ENCODE measurements around the gene CGRRF1.

Gene CGRRF1

DNA sequence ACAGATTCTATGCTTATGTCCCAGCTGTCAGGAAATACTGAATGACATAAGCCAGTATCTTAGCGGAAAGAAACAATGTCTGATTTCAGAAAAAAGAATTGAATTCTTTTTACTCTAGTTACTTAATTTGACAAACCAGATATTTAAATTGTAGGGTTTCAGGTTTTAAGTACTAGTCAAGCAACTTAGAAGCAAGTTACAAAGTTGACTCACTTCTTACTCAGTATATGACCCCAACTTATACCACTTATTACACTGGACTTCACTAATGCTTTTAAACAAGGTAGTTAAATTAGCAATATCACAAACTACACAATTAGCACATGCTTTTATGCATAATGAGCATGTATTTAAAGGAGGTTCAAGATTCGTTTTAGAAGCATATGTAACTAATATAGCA, 28.0 kb upstream of the CGRRF1 start:
- Mint-ChIP-seq H3K9me3 (no peaks in the 10 kb centered on the region), H3K27me3 (no peaks in the 10 kb centered on the region), H3K27ac (no peak overlapping the region), H3K4me1 (ENCODE audit: low read depth in 2 of 2) (peaks cover 26 to 42% of the 10 kb centered on the region in 2 donors), H3K4me3 (no peak overlapping the region), H3K36me3 (ENCODE audit: insufficient read depth) (peaks cover 36% of the 10 kb centered on the region)
- no peak for ATAC-seq (replicated peaks)
- no peak for DNase-seq

DNA sequence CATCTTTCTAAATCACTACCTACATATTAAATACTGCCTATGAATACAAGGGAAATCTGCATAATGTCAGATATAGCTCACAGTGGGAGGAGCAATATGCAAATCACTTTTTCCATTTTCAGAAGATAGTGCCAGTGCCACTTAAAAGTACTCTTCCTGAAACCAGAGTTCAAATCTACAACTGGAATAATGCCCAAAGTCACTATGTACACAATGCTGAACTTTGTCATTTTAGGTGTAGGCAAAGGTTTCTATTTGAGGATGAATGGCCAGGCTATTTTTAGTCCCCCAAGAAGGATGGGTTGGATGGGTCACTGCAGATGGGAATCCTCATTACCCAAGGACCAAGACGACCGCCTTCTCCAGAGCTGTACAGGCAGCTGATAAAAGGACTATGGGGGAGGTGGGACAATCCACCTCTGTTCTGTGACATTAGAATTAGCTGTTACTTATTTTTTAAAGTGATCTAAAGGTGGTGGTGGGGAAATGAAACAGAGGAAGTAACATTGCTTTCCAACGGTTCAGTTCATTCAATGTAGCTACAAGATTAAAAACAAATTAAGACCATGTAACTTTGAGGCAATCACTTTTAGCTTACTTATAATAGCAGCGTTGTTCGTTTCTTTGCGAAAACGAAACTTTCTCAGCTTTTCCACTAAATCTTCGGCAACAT, 26.5 kb upstream of the CGRRF1 start:
- no peaks in the 10 kb centered on the region for H3K27me3 Mint-ChIP-seq
- H3K9me3 Mint-ChIP-seq, result no peaks in the 10 kb centered on the region
- peaks cover 36 to 57% of the 10 kb centered on the region in 2 donors for H3K4me1 Mint-ChIP-seq (ENCODE audit: low read depth in 2 of 2)
- H3K4me3 Mint-ChIP-seq, result no peak overlapping the region
- peak overlapping the region in 1 of 2 donors; percentile 15 for H3K27ac Mint-ChIP-seq
- H3K36me3 Mint-ChIP-seq (ENCODE audit: insufficient read depth), result peaks cover 31% of the 10 kb centered on the region
- ATAC-seq (replicated peaks) (no peak), DNase-seq (no peak)

DNA sequence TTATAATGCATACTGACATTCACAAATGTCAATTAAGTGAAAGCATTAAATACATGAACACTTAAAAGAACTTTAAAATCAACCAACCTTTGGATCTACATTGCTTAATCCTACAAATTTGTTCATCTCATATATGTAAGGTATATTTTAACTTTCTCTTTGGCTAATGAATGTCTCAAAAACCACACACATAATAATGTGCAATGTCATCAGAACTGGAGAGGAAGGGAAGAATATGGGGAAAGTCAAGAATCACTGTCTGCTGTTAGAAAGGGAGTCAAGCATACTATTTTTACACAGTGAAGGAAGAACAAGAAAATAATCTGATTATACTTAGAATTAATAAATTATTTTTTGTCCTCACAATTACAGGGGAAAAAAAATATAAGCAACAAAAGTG, 25.9 kb upstream of the CGRRF1 start:
- H3K27ac Mint-ChIP-seq, result no peak overlapping the region
- H3K9me3 Mint-ChIP-seq, result no peaks in the 10 kb centered on the region
- DNase-seq, result no peak
- peak overlapping the region in 1 of 2 donors; percentile 3 for H3K4me3 Mint-ChIP-seq
- peaks cover 33% of the 10 kb centered on the region for H3K36me3 Mint-ChIP-seq (ENCODE audit: insufficient read depth)
- peaks cover 36 to 59% of the 10 kb centered on the region in 2 donors for H3K4me1 Mint-ChIP-seq (ENCODE audit: low read depth in 2 of 2)
- H3K27me3 Mint-ChIP-seq, result no peaks in the 10 kb centered on the region
- no peak for ATAC-seq (replicated peaks)

DNA sequence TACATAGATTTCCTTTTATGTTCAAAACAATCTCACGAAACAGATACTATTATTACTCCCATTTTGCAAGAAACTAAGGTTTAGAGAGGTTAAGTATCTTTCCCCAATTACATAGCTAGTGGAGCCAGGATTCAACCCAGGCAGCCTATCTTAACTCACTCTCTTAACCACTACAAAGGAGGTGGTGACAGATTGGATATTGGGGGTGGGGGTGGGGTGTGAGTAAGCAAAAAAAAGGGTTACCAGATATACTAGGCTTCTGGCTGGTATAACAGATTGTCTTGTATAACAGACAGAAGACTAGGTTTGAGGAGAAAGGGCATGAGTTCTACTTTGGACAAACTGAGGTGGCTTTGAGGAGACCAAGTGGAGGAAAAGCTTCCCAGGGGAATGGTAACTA, 23.0 kb upstream of the CGRRF1 start:
- peak overlapping the region; percentile 79 to 81 for H3K4me3 Mint-ChIP-seq
- peaks cover 47 to 74% of the 10 kb centered on the region in 2 donors for H3K4me1 Mint-ChIP-seq (ENCODE audit: low read depth in 2 of 2)
- no peaks in the 10 kb centered on the region for H3K27me3 Mint-ChIP-seq
- no peaks in the 10 kb centered on the region for H3K9me3 Mint-ChIP-seq
- H3K36me3 Mint-ChIP-seq (ENCODE audit: insufficient read depth), result peaks cover 31% of the 10 kb centered on the region
- H3K27ac Mint-ChIP-seq, result peak overlapping the region; percentile 39 to 93
- DNase-seq (no peak), ATAC-seq (replicated peaks) (no peak)

DNA sequence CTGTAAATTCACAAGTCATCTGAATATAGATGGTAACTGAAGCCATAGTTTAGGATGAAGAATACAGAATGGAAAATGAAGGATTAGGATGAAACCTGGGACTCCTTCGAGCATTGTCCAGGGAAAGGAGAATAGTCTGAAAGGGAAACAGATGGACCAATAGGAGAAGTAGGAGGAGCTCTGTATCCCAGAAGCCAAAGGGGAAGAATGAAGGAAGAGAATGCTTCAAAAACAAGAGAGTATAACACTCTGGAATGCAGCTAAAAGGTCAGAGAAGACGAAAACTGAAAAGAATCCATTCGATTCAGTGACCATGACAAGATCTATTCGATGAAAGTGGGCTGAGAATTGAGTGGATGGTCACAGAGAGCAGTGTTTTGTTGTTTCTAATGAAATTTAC, 21.9 kb upstream of the CGRRF1 start:
- DNase-seq (no peak), ATAC-seq (replicated peaks) (no peak)
- Mint-ChIP-seq H3K27me3 (no peaks in the 10 kb centered on the region), H3K36me3 (ENCODE audit: insufficient read depth) (peaks cover 22% of the 10 kb centered on the region), H3K4me1 (ENCODE audit: low read depth in 2 of 2) (peaks cover 47 to 64% of the 10 kb centered on the region in 2 donors), H3K9me3 (no peaks in the 10 kb centered on the region), H3K27ac (peak overlapping the region; percentile 86 to 93), H3K4me3 (peak overlapping the region; percentile 79 to 81)

DNA sequence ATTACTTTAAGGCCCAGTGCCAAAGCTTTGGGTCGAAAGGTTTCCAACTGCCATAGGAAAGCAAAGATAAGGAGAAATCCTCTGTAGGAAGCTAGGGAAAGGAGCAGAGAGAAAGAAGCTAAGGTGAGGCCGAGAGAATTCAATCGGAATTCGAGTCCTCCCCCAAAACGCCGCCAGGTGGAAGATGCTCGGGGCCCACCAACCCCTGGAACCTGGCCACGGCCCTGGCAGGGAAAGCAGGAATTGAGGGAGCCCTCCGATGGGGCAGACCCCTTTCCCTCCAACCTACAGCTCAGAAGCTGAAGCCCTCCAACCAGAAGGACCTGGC, 21.4 kb upstream of the CGRRF1 start:
- ATAC-seq (replicated peaks), result peak; percentile 26
- Mint-ChIP-seq H3K9me3 (no peaks in the 10 kb centered on the region), H3K27me3 (no peaks in the 10 kb centered on the region), H3K27ac (peak overlapping the region; percentile 86 to 93), H3K36me3 (ENCODE audit: insufficient read depth) (peaks cover 16% of the 10 kb centered on the region), H3K4me3 (peak overlapping the region; percentile 79 to 81), H3K4me1 (ENCODE audit: low read depth in 2 of 2) (peaks cover 47 to 60% of the 10 kb centered on the region in 2 donors)
- DNase-seq, result no peak

DNA sequence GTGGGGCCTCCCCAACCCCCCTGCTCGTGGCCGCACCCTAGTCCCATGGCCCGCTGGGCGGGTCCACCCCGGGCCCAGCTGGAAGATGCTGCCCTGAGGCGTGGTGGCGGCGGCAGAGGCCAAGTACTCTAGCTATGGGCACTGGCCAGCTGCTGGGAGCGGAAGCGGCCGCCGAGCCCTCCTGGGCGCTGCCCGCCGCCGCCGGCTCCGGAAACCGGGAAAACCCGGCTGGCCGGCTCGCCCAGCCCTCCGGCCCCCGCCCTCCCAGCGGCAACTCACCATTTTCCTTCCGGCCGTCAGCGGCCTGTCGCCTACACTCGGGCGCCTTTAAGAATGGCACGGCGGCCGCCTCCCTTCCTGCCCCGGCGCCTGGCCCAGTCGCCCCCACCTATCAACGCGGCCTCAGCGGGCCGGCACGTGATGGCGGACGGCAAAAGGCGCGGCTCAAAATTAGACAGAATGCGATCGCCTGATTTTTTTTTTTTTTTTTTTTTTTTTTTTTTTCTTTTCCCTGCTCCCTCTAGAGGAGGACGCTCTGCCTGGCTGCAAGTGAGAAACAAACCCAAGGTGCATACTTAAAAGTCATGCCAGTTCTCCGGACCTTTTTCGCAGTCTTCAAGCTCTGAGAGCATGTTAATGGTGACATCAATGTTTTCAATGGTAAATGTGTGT, 20.9 kb upstream of the CGRRF1 start, which contains the start of gene GMFB:
GMFB (minus strand) TSS at position 335 of the 672 bp plus-strand sequence; CDS start at position 282, 53 bp downstream.
- ATAC-seq (replicated peaks) (peak; percentile 96), DNase-seq (peak; percentile 83 to 84 (median 83))
- Mint-ChIP-seq H3K27me3 (no peaks in the 10 kb centered on the region), H3K9me3 (no peaks in the 10 kb centered on the region), H3K36me3 (ENCODE audit: insufficient read depth) (peaks cover 16% of the 10 kb centered on the region), H3K4me1 (ENCODE audit: low read depth in 2 of 2) (peaks cover 46 to 58% of the 10 kb centered on the region in 2 donors), H3K27ac (peak within 1 kb of the TSS; percentile 86 to 93), H3K4me3 (peak within 1 kb of the TSS; percentile 79 to 81)

DNA sequence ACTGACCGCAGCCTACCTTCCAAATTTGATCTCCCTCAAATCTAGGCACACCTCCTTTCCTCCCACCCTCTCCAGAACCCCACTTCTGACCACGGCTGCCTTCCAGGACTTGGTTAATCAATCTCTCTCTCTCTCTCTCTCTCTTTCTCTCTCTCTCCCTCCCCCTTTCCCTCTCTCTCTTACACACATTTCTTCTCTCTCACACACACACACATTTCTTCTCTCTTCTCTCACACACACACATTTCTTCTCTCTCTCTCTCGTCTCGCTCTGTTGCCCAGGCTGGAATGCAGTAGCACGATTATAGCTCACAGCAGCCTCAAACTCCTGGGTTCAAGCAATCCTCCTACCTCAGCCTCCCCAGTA, 20.4 kb upstream of the CGRRF1 start:
- H3K9me3 Mint-ChIP-seq, result no peaks in the 10 kb centered on the region
- peak overlapping the region; percentile 86 to 93 for H3K27ac Mint-ChIP-seq
- ATAC-seq (replicated peaks), result no peak
- no peaks in the 10 kb centered on the region for H3K27me3 Mint-ChIP-seq
- DNase-seq, result no peak
- H3K4me3 Mint-ChIP-seq, result peak overlapping the region; percentile 79 to 81
- peaks cover 16% of the 10 kb centered on the region for H3K36me3 Mint-ChIP-seq (ENCODE audit: insufficient read depth)
- H3K4me1 Mint-ChIP-seq (ENCODE audit: low read depth in 2 of 2), result peaks cover 43 to 55% of the 10 kb centered on the region in 2 donors

DNA sequence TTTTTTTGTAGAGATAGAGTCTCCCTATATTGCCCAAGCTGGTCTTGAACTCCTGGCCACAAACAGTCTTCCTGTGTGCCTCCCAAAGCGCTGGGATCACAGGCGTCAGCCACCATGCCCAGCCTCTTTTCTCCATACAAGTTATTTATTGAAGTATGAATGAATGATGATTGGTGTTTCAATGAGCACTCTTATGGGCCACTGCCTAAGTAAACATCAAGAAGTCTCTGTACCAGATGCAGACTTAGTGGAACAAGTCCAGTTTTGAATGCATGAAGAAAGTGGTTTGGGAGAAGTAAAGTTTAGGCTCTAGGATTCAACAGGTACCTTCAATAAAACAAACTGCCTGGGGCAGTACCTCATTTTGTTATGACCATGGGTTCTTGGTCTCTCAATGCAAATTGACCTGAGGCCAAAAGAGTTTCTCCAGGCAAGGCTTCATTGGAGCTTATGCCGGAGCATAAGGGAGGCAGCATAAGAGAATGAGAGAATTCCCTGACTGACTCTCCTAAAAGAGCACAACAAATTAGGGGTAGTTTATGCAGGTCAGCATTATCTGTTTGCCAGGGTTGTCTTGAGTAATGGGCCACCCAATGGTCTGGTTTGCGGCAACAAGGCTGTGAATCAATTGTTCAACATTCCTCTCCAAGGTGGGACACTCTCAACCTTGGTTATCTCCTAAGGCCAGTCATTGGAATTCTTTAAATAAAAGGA, 19.8 kb upstream of the CGRRF1 start:
- DNase-seq, result no peak
- H3K27ac Mint-ChIP-seq, result peak overlapping the region; percentile 86 to 93
- no peaks in the 10 kb centered on the region for H3K9me3 Mint-ChIP-seq
- H3K27me3 Mint-ChIP-seq, result no peaks in the 10 kb centered on the region
- no peak for ATAC-seq (replicated peaks)
- peaks cover 37 to 50% of the 10 kb centered on the region in 2 donors for H3K4me1 Mint-ChIP-seq (ENCODE audit: low read depth in 2 of 2)
- peak overlapping the region; percentile 79 to 81 for H3K4me3 Mint-ChIP-seq
- peaks cover 16% of the 10 kb centered on the region for H3K36me3 Mint-ChIP-seq (ENCODE audit: insufficient read depth)

DNA sequence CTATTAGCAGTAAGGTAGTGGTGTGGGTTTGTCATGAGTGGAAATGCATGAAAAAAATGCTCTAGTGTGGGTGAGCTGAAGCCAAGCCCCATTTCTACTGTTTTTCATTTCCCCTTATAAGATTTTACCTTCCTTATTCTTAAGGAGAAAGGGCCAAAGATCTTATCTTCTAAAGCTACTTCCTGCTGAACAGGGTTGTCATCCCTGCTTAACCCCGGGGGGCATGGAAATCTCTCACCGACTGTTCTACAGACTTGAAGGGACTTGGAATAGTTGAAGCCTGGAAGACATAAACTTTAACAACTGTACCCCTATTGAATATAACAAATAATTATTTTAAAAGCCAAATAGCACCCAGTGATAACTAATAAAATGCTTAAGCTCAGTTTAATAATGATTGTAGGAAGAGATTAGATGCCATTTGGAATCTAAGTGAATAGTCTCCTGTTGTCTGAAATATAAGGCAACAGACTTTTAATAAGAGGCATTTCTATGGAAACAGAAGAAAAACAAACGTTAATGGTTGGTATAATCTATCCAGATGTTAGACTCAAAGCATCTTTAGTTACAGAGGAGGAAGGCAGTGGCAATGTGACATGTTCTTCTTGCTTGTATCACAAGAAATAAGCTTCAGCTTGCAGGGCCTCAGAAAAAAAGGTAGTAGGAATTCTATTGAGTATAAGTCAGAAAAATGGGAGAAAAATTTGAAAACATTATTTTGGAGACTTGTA, 19.1 kb upstream of the CGRRF1 start:
- H3K27ac Mint-ChIP-seq, result peak overlapping the region in 1 of 2 donors; percentile 86
- peaks cover 30 to 43% of the 10 kb centered on the region in 2 donors for H3K4me1 Mint-ChIP-seq (ENCODE audit: low read depth in 2 of 2)
- no peak for ATAC-seq (replicated peaks)
- H3K36me3 Mint-ChIP-seq (ENCODE audit: insufficient read depth), result peaks cover 16% of the 10 kb centered on the region
- DNase-seq, result no peak
- no peak overlapping the region for H3K4me3 Mint-ChIP-seq
- H3K27me3 Mint-ChIP-seq, result no peaks in the 10 kb centered on the region
- no peaks in the 10 kb centered on the region for H3K9me3 Mint-ChIP-seq

DNA sequence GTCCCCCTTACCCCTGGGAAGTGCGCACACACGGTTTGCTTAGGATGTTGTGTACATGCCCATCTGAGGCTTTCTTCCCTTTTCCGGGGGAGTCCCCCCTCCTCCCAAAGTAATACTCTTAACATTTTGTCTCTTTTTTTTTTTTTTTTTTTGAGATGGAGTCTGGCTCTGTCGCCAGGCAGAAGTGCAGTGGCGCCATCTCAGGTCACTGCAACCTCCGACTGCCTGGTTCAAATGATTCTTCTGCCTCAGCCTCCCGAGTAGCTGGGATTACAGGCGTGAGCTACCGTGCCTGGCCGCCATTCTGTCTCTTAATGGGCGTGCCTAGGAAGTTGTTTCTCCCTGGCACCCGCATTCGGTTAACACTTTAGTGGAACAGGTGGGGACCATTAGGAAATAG, 16.4 kb upstream of the CGRRF1 start:
- H3K9me3 Mint-ChIP-seq, result no peaks in the 10 kb centered on the region
- ATAC-seq (replicated peaks) (no peak), DNase-seq (no peak)
- peak overlapping the region in 1 of 2 donors; percentile 35 for H3K27ac Mint-ChIP-seq
- peaks cover 11 to 16% of the 10 kb centered on the region in 2 donors for H3K4me1 Mint-ChIP-seq (ENCODE audit: low read depth in 2 of 2)
- H3K27me3 Mint-ChIP-seq, result peaks cover 5 to 11% of the 10 kb centered on the region in 2 donors
- peaks cover 12% of the 10 kb centered on the region for H3K36me3 Mint-ChIP-seq (ENCODE audit: insufficient read depth)
- H3K4me3 Mint-ChIP-seq, result no peak overlapping the region

DNA sequence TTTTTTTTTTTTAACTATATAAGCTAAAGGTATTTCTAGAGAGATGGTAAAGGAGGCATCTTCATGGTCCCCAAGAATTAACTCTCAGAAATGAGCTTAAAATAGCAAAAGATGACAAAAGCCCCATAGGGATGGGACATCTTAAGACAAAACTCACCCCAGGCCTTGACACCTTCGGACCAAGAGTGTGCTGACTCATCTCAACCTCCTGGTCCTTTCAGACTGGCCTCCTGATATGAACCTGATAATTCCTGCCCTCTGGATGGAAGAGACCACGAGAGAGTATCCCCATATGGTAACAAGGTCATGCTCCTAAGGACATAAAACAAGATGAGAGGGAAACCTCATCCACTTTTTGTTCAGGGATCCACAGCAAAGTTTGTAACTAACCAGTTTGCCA, 12.5 kb upstream of the CGRRF1 start:
- ATAC-seq (replicated peaks), result no peak
- Mint-ChIP-seq H3K27me3 (peaks cover 35 to 47% of the 10 kb centered on the region in 2 donors), H3K4me1 (ENCODE audit: low read depth in 2 of 2) (no peaks in the 10 kb centered on the region), H3K4me3 (no peak overlapping the region), H3K36me3 (ENCODE audit: insufficient read depth) (no peaks in the 10 kb centered on the region), H3K9me3 (no peaks in the 10 kb centered on the region), H3K27ac (no peak overlapping the region)
- no peak for DNase-seq

DNA sequence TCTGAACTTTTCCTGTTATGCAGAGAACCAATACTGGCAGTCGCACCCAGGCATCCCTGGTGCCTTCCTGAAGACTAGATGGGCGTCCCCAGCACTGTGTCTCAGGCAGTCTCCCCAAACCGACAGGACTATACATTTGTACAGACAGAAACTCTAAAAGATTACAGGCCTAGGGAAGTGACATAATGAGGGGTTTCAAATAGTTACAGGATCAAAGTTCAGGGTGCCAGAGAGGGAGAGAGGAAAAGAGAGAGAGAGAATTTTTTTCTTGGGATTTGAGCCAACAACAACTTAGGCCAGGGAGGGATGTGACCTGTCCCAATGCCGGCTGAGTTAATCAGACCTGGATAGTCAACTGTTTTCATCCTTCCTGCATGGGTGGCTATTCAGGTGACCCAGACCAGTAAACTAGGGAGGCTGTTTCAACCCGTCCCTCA, 11.6 kb upstream of the CGRRF1 start:
- Mint-ChIP-seq H3K27ac (no peak overlapping the region), H3K27me3 (peaks cover 37 to 53% of the 10 kb centered on the region in 2 donors)

More for the DNA sequence above, 11.6 kb upstream of the CGRRF1 start:
- H3K4me1 Mint-ChIP-seq (ENCODE audit: low read depth in 2 of 2), result no peaks in the 10 kb centered on the region
- DNase-seq, result no peak
- no peaks in the 10 kb centered on the region for H3K9me3 Mint-ChIP-seq
- H3K4me3 Mint-ChIP-seq, result no peak overlapping the region
- no peak for ATAC-seq (replicated peaks)
- H3K36me3 Mint-ChIP-seq (ENCODE audit: insufficient read depth), result no peaks in the 10 kb centered on the region

Data from effector memory CD8-positive, alpha-beta T cell (primary cell).